HG03066 (cell line): Measurements from ENCODE around the gene FMN2.
"Not testable (repeated sequence)": the region's sequence is repeated elsewhere in the genome, so short reads cannot be mapped to it uniquely, and the experiment has no call there.

Source experiments
- ATAC-seq: cut with Tn5 transposase; IDR thresholded peaks from one replicate; pipeline ENCODE4 v1.9.1; 2021; ENCODE audit warnings: low read depth; ENCODE audit not compliant: unreplicated experiment

FMN2 gene

GRCh38 chr1:240409615-240410014 lies 317.9 kb downstream of the FMN2 start:
- ATAC-seq = no peak

GRCh38 chr1:240413732-240414131 lies 322.0 kb downstream of the FMN2 start:
- ATAC-seq = no peak

GRCh38 chr1:240414237-240414636 lies 322.6 kb downstream of the FMN2 start:
- no peak for ATAC-seq

GRCh38 chr1:240415011-240415410 lies 323.3 kb downstream of the FMN2 start:
- ATAC-seq = not testable (repeated sequence)

GRCh38 chr1:240415532-240415931 lies 323.8 kb downstream of the FMN2 start:
- no peak for ATAC-seq

- ATAC-seq = no peak
These were observed 325.6 kb downstream of the FMN2 start for GRCh38 chr1:240417317-240417716.

- no peak for ATAC-seq
These were observed 329.1 kb downstream of the FMN2 start for GRCh38 chr1:240420766-240421165.

- ATAC-seq = no peak
These were observed 331.7 kb downstream of the FMN2 start for GRCh38 chr1:240423246-240423924.

GRCh38 chr1:240424740-240425464 lies 333.2 kb downstream of the FMN2 start:
- ATAC-seq = no peak

GRCh38 chr1:240426051-240426450 lies 334.4 kb downstream of the FMN2 start:
- ATAC-seq = no peak

- no peak for ATAC-seq
These were observed 344.4 kb downstream of the FMN2 start for GRCh38 chr1:240435996-240436566.

GRCh38 chr1:240441669-240442068 lies 350.0 kb downstream of the FMN2 start:
- no peak for ATAC-seq

GRCh38 chr1:240445369-240445768 lies 353.7 kb downstream of the FMN2 start:
- ATAC-seq = no peak

GRCh38 chr1:240455228-240455821 lies 363.6 kb downstream of the FMN2 start:
- no peak for ATAC-seq

- no peak for ATAC-seq
These were observed 365.5 kb downstream of the FMN2 start for GRCh38 chr1:240457203-240457602.

- ATAC-seq = no peak
These were observed 370.6 kb downstream of the FMN2 start for GRCh38 chr1:240462277-240462676.

- no peak for ATAC-seq
These were observed 371.2 kb downstream of the FMN2 start for GRCh38 chr1:240462766-240463395.

GRCh38 chr1:240464099-240464498 lies 372.4 kb downstream of the FMN2 start:
- no peak for ATAC-seq

GRCh38 chr1:240465531-240465940 lies 373.9 kb downstream of the FMN2 start:
- no peak for ATAC-seq

- no peak for ATAC-seq
These were observed 374.8 kb downstream of the FMN2 start for GRCh38 chr1:240466509-240466908.

GRCh38 chr1:240467895-240468294 lies 376.2 kb downstream of the FMN2 start:
- no peak for ATAC-seq
